NCI-H1105 (cell line): Measurements from ENCODE around the gene RNF26.

Source experiments
- DNase-seq: peaks from one replicate; lab custom pipeline; 2025; lab: John Stamatoyannopoulos, UW

The RNF26 gene

GRCh38 chr11:119355091-119355843 lies 20.9 kb downstream of the RNF26 start:
- no peak for DNase-seq

- peak; percentile 74 for DNase-seq
Measured at GRCh38 chr11:119356349-119357031, 22.2 kb downstream of the RNF26 start.

- DNase-seq = no peak
Measured at GRCh38 chr11:119357074-119357473, 22.7 kb downstream of the RNF26 start.

- DNase-seq = no peak
Measured at GRCh38 chr11:119359365-119360214, 25.3 kb downstream of the RNF26 start.

- peak; percentile 92 for DNase-seq
Measured at GRCh38 chr11:119361056-119361787, 26.9 kb downstream of the RNF26 start.

GRCh38 chr11:119361941-119362725 lies 27.8 kb downstream of the RNF26 start:
- no peak for DNase-seq

- DNase-seq = no peak
Measured at GRCh38 chr11:119362741-119363080, 28.4 kb downstream of the RNF26 start.

- DNase-seq = no peak
Measured at GRCh38 chr11:119363081-119363850, 28.9 kb downstream of the RNF26 start.

GRCh38 chr11:119363851-119364590 lies 29.7 kb downstream of the RNF26 start:
- DNase-seq = no peak

GRCh38 chr11:119365071-119365591 lies 30.8 kb downstream of the RNF26 start:
- no peak for DNase-seq

GRCh38 chr11:119366690-119367620 lies 32.6 kb downstream of the RNF26 start:
- DNase-seq = no peak

GRCh38 chr11:119367661-119368120 lies 33.4 kb downstream of the RNF26 start:
- DNase-seq = no peak

- DNase-seq = peak; percentile 97
Measured at GRCh38 chr11:119368121-119369034, 34.1 kb downstream of the RNF26 start.

- no peak for DNase-seq
Measured at GRCh38 chr11:119369132-119369925, 35.0 kb downstream of the RNF26 start.

- no peak for DNase-seq
Measured at GRCh38 chr11:119370486-119371046, 36.2 kb downstream of the RNF26 start.

GRCh38 chr11:119371067-119371601 lies 36.8 kb downstream of the RNF26 start:
- DNase-seq = no peak
